SU-DHL-6 (cell line): Measurements from ENCODE around the gene ABCG1.

ENCODE experiments used
- EZH2phosphoT487 ChIP-seq: fragments of 200-600 bp; sonication (generic), shearing (Covaris generic); conservative IDR thresholded peaks from 2 replicates; pipeline ENCODE4 v1.6.1; 2018; ENCODE audit warnings: mild to moderate bottlenecking, antibody characterized with exemption, low read length, moderate library complexity, mixed read lengths
- TF ChIP-seq, protein P1 (sequence below): fragments of 200-600 bp; sonication (generic); IDR thresholded peaks from one replicate; pipeline ENCODE4 v1.5.1; 2017; ENCODE audit warnings: antibody characterized with exemption, mild to moderate bottlenecking, low read length, moderate library complexity; ENCODE audit not compliant: insufficient read depth, poor library complexity, severe bottlenecking

DNA sequence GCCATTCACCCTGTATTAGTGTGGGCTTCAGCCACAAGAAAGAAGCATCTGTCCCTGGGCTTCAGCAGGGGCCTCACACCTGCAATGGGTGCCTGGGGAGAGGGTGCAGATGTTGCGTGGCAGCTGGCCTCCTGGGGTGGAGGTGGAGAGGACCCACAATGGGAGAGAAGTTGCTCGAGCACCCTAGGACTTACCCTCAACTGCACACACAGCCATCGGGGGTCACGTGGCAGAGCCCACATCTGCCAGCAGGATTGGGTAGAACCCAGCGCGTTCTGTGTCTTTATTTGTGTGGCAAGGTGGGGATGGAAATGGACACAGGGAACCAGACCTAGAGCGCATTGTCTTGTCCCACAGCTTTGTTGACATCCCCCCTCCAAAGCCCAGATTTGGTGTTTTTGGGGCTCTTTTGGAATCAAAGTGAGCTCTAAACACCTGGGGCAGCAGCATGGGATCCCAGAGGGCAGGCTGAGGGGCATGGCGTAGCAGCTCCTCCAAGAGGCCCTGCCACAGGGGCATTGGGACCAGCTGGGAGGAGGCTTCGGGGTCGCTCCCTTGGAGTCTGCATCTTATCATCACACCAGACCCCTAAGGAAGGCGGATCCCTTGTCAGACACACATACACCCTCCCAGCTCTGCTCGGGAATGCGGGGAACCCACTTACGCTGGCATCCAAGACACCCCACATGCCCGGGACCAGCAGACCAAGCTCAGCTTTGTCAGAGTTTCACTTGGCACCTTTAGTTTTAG lies 5.1 kb downstream of the ABCG1 start:
- TF ChIP-seq, protein P1, sequence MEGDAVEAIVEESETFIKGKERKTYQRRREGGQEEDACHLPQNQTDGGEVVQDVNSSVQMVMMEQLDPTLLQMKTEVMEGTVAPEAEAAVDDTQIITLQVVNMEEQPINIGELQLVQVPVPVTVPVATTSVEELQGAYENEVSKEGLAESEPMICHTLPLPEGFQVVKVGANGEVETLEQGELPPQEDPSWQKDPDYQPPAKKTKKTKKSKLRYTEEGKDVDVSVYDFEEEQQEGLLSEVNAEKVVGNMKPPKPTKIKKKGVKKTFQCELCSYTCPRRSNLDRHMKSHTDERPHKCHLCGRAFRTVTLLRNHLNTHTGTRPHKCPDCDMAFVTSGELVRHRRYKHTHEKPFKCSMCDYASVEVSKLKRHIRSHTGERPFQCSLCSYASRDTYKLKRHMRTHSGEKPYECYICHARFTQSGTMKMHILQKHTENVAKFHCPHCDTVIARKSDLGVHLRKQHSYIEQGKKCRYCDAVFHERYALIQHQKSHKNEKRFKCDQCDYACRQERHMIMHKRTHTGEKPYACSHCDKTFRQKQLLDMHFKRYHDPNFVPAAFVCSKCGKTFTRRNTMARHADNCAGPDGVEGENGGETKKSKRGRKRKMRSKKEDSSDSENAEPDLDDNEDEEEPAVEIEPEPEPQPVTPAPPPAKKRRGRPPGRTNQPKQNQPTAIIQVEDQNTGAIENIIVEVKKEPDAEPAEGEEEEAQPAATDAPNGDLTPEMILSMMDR, result no peak
- no peak for TF ChIP-seq EZH2phosphoT487
